SJSA1 (cell line): ENCODE results near the gene FIS1. TPM values are rescaled to one million over a fixed set of nuclear protein-coding genes. Genes with fewer than 3 reads are reported as not detected.
"Not testable (repeated sequence)": the region's sequence is repeated elsewhere in the genome, so short reads cannot be mapped to it uniquely, and the experiment has no call there.

Source experiments
- DNase-seq, 2 experiments: peaks; one replicate each; pipeline ENCODE4 v3.0.0-alpha.2; 2015 to 2020; ENCODE audit warnings: low spot score in 2 of 2, low read depth in 1 of 2
- H3K27ac ChIP-seq: fragments of 250-450 bp; sonication (Bioruptor Pico); 2 replicates; pipeline ENCODE4 v1.5.1; 2020; ENCODE audit warnings: mild to moderate bottlenecking, moderate library complexity
- H3K27me3 ChIP-seq: fragments of 250-450 bp; sonication (Bioruptor Pico); replicated peaks from 2 replicates; pipeline ENCODE4 v1.5.1; 2020; ENCODE audit warnings: mild to moderate bottlenecking, moderate library complexity
- H3K36me3 ChIP-seq: fragments of 250-450 bp; sonication (Bioruptor Pico); 2 replicates; pipeline ENCODE4 v1.5.1; 2020; ENCODE audit warnings: mild to moderate bottlenecking
- H3K4me1 ChIP-seq: fragments of 250-450 bp; sonication (Bioruptor Pico); replicated peaks from 2 replicates; pipeline ENCODE4 v1.6.1; 2021; ENCODE audit warnings: mild to moderate bottlenecking
- H3K4me3 ChIP-seq: fragments of 250-450 bp; sonication (Bioruptor Pico); 2 replicates; pipeline ENCODE4 v1.5.1; 2020; ENCODE audit warnings: mild to moderate bottlenecking
- H3K9me3 ChIP-seq: fragments of 250-450 bp; sonication (Bioruptor Pico); replicated peaks from 2 replicates; pipeline ENCODE4 v1.5.1; 2020; ENCODE audit warnings: mild to moderate bottlenecking
- total RNA-seq: library from RNA; depleted of rRNA; stranded (reverse); fragments of >200 nt; shearing (Covaris generic); gene quantifications from 2 replicates; pipeline ENCODE4 v1.2.3, GENCODE V29; 2014; rRNA removed

Gene FIS1
- total RNA-seq, 1 experiment from 2014 or later, result 132 TPM

DNA sequence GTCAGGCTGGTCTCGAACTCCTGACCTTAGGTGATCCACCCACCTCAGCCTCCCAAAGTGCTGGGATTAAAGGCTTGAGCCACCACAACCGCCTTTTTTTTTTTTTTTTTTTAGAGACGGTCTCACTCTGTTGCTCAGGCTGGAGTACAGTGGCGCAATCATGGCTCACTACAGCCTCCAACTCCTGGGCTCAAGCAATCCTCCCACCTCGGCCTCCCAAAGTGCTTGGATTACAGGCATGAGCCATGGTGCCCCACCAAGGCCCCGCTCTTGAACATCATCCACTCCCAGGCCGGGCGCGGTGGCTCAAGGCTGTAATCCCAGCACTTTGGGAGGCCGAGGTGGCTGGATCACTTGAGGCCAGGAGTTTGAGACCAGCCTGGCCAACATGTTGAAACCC lies 45.4 kb downstream of the FIS1 start:
- not testable (repeated sequence) for DNase-seq, H3K4me3 ChIP-seq, H3K9me3 ChIP-seq, H3K36me3 ChIP-seq, H3K4me1 ChIP-seq, H3K27ac ChIP-seq
- H3K27me3 ChIP-seq, result peaks cover 43% of the 10 kb centered on the region

DNA sequence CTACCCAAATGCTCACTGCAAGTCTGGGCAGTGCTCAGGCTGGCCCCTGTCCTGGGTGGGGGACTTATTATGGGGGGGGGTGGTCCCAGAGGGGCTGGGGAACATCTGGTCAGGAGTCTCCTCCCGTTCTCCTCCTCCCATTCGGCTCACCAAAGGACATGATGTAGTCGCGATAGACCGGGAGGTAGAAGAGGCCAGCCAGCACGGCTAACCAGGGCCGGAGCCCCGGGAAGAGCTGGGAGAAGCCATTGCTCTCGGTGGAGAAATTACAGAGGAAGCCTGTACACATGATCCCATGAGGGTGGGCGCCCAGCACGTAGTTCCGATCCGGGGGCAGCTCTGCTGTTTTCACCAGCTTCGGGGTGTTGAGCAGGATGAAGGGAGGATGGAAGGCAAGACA lies 46.4 kb downstream of the FIS1 start:
- Histone ChIP-seq H3K4me1 (0 out of 2 replicates have a peak, but pooled peaks cover 4% of the 10 kb centered on the region), H3K4me3 (no peak overlapping the region), H3K27ac (no peak overlapping the region), H3K36me3 (no peaks in the 10 kb centered on the region), H3K9me3 (0 out of 2 replicates have a peak, but pooled peaks cover 2% of the 10 kb centered on the region), H3K27me3 (peaks cover 46% of the 10 kb centered on the region)
- DNase-seq, result no peak

DNA sequence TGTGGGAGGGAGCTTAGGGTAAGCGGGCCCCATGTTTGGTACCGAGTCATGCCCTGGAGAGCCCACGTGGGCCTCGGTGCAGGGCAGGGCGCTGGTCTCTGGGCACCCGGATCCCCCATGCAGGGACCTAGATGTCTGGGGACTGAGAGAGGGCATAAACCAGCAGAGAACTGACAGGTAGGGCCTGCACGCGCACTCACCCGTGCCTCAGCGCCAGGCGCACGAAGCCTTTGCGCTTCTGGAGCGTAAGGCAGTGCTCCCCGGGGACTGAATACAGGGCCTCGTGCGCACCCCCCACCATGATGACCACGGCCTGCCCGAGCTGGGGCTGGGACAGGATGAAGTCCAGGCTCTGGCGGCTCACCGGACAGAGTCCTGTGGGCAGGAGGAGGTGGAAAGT lies 46.9 kb downstream of the FIS1 start:
- no peak for DNase-seq
- H3K9me3 ChIP-seq, result 0 out of 2 replicates have a peak, but pooled peaks cover 2% of the 10 kb centered on the region
- H3K27ac ChIP-seq, result no peak overlapping the region
- 0 out of 2 replicates have a peak, but pooled peaks cover 4% of the 10 kb centered on the region for H3K4me1 ChIP-seq
- H3K4me3 ChIP-seq, result no peak overlapping the region
- H3K27me3 ChIP-seq, result peaks cover 47% of the 10 kb centered on the region
- H3K36me3 ChIP-seq, result no peaks in the 10 kb centered on the region

DNA sequence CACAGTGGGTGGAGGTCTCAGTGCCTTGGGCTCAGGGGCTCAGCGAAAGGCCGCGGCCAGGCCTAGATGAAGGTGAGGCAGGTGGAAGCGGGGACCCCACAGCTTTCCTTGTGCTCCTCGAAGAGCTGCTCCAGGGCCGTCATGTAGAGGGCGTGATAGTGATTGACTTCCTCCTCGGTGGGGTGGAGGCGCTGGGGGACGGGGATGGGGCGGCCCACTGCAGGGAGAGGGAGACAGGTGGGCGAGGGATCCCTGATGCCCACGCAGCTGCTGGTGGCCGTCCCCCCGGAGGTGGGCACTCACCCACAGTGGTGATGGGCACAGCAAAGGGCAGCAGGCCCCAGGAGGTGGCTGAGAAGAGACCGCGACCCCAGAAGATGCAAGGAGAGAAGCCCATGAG lies 49.0 kb downstream of the FIS1 start:
- no peak for DNase-seq
- Histone ChIP-seq H3K9me3 (no peaks in the 10 kb centered on the region), H3K27ac (no peak overlapping the region), H3K27me3 (peaks cover 35% of the 10 kb centered on the region), H3K4me1 (no peaks in the 10 kb centered on the region; the same call in 1 of the 2 replicates), H3K4me3 (no peak overlapping the region), H3K36me3 (no peaks in the 10 kb centered on the region)

Other genes with a start within 250 kb of the FIS1 start
- not detected in 2 replicates for gene MUC17, start 225.0 kb downstream of the FIS1 start, total RNA-seq
- gene TRIM56, start 159.6 kb downstream of the FIS1 start, total RNA-seq, result 5.2 and 10.3 TPM in 2 replicates
- gene SERPINE1, start 118.0 kb downstream of the FIS1 start, total RNA-seq, result 21.8 and 25.6 TPM in 2 replicates
- 98.4 and 119 TPM in 2 replicates for gene AP1S1, start 90.6 kb downstream of the FIS1 start, total RNA-seq
- not detected in 2 replicates for gene VGF, start 79.5 kb downstream of the FIS1 start, total RNA-seq
- not detected in 2 replicates for gene NAT16, start 64.8 kb downstream of the FIS1 start, total RNA-seq
- gene MOGAT3, start 44.0 kb downstream of the FIS1 start, total RNA-seq, result not detected in 2 replicates
- gene PLOD3, start 27.5 kb downstream of the FIS1 start, total RNA-seq, result 71.3 and 88.2 TPM in 2 replicates
- 108 and 141 TPM in 2 replicates for gene ZNHIT1, start 26.9 kb downstream of the FIS1 start, total RNA-seq
- gene CLDN15, start 7.3 kb downstream of the FIS1 start, total RNA-seq, result 0.72 and 2.1 TPM in 2 replicates
- gene IFT22, start 76.7 kb upstream of the FIS1 start, total RNA-seq, result 20.9 and 50.3 TPM in 2 replicates
- not detected in 2 replicates for gene COL26A1, start 117.8 kb upstream of the FIS1 start, total RNA-seq